A673 (cell line): Measurements from ENCODE around the gene NRIP2.

Experiments used
- CTCF ChIP-seq: fragments of 300-800, 200-600 bp; sonication (generic); conservative IDR thresholded peaks from 2 replicates; pipeline ENCODE4 v1.5.1; 2017; ENCODE audit warnings: low read depth, mild to moderate bottlenecking, antibody characterized with exemption, low read length, moderate library complexity, mixed read lengths
- EZH2 ChIP-seq: fragments of 200-600 bp; sonication (generic); IDR thresholded peaks from 2 replicates; pipeline ENCODE4 v1.6.1; 2017; ENCODE audit warnings: borderline replicate concordance, low read depth, mild to moderate bottlenecking, mixed read lengths, antibody characterized with exemption, low read length; ENCODE audit not compliant: poor library complexity, severe bottlenecking

- TF ChIP-seq CTCF, result no peak
- TF ChIP-seq EZH2, result no peak
Measured at GRCh38 chr12:2805143-2805520, 29.7 kb downstream of the NRIP2 start.
